DOHH2 (cell line): Measurements from ENCODE around the gene SUSD1.

Source experiments
- H3F3A ChIP-seq: fragments of 200-600 bp; sonication (generic), shearing (Covaris generic); 2 replicates; pipeline ENCODE4 v1.6.0; 2016; ENCODE audit warnings: antibody characterized with exemption, mild to moderate bottlenecking; ENCODE audit not compliant: control insufficient read depth, insufficient read depth
- H3K27ac ChIP-seq: fragments of 200-600 bp; sonication (generic); 2 replicates; pipeline ENCODE4 v1.5.1; 2014; ENCODE audit warnings: low read depth, mild to moderate bottlenecking, low read length, moderate library complexity
- H3K27me3 ChIP-seq: fragments of 200-600 bp; sonication (generic); 2 replicates; pipeline ENCODE4 v1.6.1; 2014; ENCODE audit warnings: mild to moderate bottlenecking, low read length, mixed read lengths; ENCODE audit not compliant: control insufficient read depth
- H3K36me3 ChIP-seq: fragments of 200-600 bp; sonication (generic); 2 replicates; pipeline ENCODE4 v1.6.1; 2014; ENCODE audit warnings: mild to moderate bottlenecking, low read length, moderate library complexity, mixed read lengths; ENCODE audit not compliant: control insufficient read depth
- H3K4me1 ChIP-seq: fragments of 200-600 bp; sonication (generic); 2 replicates; pipeline ENCODE4 v1.6.1; 2014; ENCODE audit warnings: mild to moderate bottlenecking, low read length, mixed read lengths; ENCODE audit not compliant: control insufficient read depth
- H3K4me2 ChIP-seq: fragments of 200-600 bp; sonication (generic); 2 replicates; pipeline ENCODE4 v1.6.0; 2014; ENCODE audit warnings: mild to moderate bottlenecking, low read length, moderate library complexity
- H3K4me3 ChIP-seq: fragments of 200-600 bp; sonication (generic); 2 replicates; pipeline ENCODE4 v1.5.1; 2014; ENCODE audit warnings: mild to moderate bottlenecking, low read length, mixed read lengths
- H3K79me2 ChIP-seq: fragments of 200-600 bp; sonication (generic); 2 replicates; pipeline ENCODE4 v1.6.1; 2014; ENCODE audit warnings: mild to moderate bottlenecking, low read length, mixed read lengths; ENCODE audit not compliant: control insufficient read depth
- H3K9me2 ChIP-seq: fragments of 200-600 bp; sonication (generic); replicated peaks from 2 replicates; pipeline ENCODE4 v1.6.1; 2014; ENCODE audit warnings: mild to moderate bottlenecking, low read length, mixed read lengths; ENCODE audit not compliant: control insufficient read depth
- H3K9me3 ChIP-seq: fragments of 200-600 bp; sonication (generic); 2 replicates; pipeline ENCODE4 v1.6.1; 2014; ENCODE audit warnings: antibody characterized with exemption, low read length, mixed read lengths; ENCODE audit not compliant: control insufficient read depth, insufficient read depth
- H4K20me1 ChIP-seq: fragments of 200-600 bp; sonication (generic); 2 replicates; pipeline ENCODE4 v1.6.0; 2014; ENCODE audit warnings: low read depth, mild to moderate bottlenecking, antibody characterized with exemption, low read length, moderate library complexity; ENCODE audit not compliant: control insufficient read depth, insufficient read depth
- EZH2phosphoT487 ChIP-seq: fragments of 200-600 bp; sonication (generic); IDR thresholded peaks from 2 replicates; pipeline ENCODE4 v1.6.1; 2017; ENCODE audit warnings: borderline replicate concordance, mild to moderate bottlenecking, antibody characterized with exemption, low read length, moderate library complexity, mixed read lengths
- TF ChIP-seq, protein P1 (sequence below): fragments of 200-600 bp; sonication (generic); IDR thresholded peaks from one replicate; pipeline ENCODE4 v1.5.1; 2014; ENCODE audit warnings: antibody characterized with exemption, mild to moderate bottlenecking, low read depth, low read length; ENCODE audit not compliant: poor library complexity, severe bottlenecking

Gene SUSD1

DNA sequence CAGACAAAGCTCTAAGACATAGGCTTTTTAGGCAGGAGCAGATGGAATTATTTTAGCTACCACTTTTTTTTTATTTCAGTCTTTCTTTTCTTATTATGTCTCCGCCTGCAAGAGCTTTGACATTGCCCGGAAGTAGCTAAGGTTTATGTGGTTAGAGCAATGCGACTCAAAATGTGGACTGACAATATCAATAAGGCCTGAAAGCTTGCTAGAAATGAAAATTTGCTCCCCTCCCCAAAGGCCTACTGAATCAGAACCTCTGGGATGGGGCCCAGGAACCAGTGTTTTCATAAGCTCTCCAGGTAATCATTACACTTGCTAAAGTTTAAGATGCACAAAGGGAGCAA, 81.3 kb downstream of the SUSD1 start:
- Histone ChIP-seq H3K4me3 (no peak overlapping the region), H3K27me3 (peaks cover 3% of the 10 kb centered on the region; the same call in 1 of the 2 replicates), H4K20me1 (no peaks in the 10 kb centered on the region), H3K79me2 (no peaks in the 10 kb centered on the region), H3K36me3 (no peaks in the 10 kb centered on the region), H3K27ac (no peak overlapping the region), H3K9me2 (no peaks in the 10 kb centered on the region), H3K4me1 (peaks cover 11% of the 10 kb centered on the region), H3F3A (no peaks in the 10 kb centered on the region), H3K9me3 (no peaks in the 10 kb centered on the region), H3K4me2 (no peak overlapping the region)
- TF ChIP-seq EZH2phosphoT487: no peak
- TF ChIP-seq, protein P1, sequence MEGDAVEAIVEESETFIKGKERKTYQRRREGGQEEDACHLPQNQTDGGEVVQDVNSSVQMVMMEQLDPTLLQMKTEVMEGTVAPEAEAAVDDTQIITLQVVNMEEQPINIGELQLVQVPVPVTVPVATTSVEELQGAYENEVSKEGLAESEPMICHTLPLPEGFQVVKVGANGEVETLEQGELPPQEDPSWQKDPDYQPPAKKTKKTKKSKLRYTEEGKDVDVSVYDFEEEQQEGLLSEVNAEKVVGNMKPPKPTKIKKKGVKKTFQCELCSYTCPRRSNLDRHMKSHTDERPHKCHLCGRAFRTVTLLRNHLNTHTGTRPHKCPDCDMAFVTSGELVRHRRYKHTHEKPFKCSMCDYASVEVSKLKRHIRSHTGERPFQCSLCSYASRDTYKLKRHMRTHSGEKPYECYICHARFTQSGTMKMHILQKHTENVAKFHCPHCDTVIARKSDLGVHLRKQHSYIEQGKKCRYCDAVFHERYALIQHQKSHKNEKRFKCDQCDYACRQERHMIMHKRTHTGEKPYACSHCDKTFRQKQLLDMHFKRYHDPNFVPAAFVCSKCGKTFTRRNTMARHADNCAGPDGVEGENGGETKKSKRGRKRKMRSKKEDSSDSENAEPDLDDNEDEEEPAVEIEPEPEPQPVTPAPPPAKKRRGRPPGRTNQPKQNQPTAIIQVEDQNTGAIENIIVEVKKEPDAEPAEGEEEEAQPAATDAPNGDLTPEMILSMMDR: no peak

DNA sequence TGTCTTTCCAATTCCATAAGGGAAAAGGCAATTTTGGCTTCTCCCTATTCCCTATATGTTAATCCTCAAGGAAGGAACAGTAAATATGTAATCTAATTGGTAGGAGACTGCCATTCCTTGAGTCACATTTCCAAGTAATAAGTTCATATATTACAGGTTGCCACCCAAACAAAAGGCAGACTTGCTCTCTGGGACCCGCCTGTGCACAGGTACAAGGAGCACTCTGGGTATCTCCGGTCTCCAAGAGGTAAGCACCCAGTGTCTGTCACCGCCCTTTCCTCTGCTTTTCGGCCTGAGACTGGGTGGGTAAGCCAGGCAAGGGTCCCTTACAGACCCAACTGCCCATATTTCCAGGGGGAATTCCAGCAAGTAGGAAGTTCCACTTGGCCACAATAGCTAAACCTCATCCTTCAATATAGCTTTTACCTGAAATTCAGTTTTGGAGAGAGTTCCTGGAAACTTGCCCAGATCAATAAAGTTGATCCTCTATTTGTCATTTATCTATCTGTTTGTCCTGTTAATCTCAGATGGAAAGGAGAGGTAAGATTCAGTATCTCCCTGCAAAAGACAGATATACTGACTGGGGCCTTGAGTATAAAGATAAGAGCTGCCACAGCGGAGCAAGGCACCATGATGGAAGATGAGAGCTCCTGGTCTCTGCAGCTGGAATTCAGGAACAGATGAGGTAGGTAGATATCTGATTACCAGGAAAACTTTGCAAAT, 81.8 kb downstream of the SUSD1 start:
- H3K27me3 ChIP-seq: peaks cover 3% of the 10 kb centered on the region; the same call in 1 of the 2 replicates

DNA sequence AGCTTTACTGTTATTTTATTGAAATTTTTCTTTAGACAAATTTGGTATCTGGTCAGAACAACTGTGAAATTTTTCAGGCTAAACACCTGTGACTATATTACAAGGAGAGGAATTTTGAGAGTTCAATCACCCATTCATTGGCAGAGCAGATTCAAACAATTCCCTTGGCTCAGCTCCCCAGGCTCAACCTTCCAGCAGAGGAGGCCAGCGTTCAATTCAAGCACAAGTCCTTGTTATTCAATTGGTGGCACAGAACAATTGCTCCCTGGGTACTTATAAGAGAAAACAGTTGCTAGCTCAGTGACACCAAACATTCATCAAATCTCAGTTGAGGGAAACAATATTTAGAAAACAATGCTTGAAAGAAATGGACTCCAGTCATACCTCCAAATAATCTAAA, 83.3 kb downstream of the SUSD1 start:
- Histone ChIP-seq H3K27ac (no peak overlapping the region), H3K4me3 (no peak overlapping the region)

More for the DNA sequence above, 81.8 kb downstream of the SUSD1 start:
- Histone ChIP-seq H3K9me2 (no peaks in the 10 kb centered on the region), H3K9me3 (no peaks in the 10 kb centered on the region), H3K79me2 (no peaks in the 10 kb centered on the region), H3K36me3 (no peaks in the 10 kb centered on the region), H4K20me1 (no peaks in the 10 kb centered on the region), H3K4me3 (no peak overlapping the region), H3K4me1 (peaks cover 11% of the 10 kb centered on the region), H3F3A (no peaks in the 10 kb centered on the region), H3K27ac (no peak overlapping the region), H3K4me2 (no peak overlapping the region)
- TF ChIP-seq, protein P1: no peak
- TF ChIP-seq EZH2phosphoT487: no peak

More for the DNA sequence above, 83.3 kb downstream of the SUSD1 start:
- Histone ChIP-seq H3K9me2 (no peaks in the 10 kb centered on the region), H4K20me1 (no peaks in the 10 kb centered on the region), H3K27me3 (peaks cover 3% of the 10 kb centered on the region; the same call in 1 of the 2 replicates), H3K4me1 (peaks cover 6% of the 10 kb centered on the region), H3K4me2 (no peak overlapping the region), H3F3A (no peaks in the 10 kb centered on the region), H3K9me3 (no peaks in the 10 kb centered on the region), H3K79me2 (no peaks in the 10 kb centered on the region), H3K36me3 (no peaks in the 10 kb centered on the region)
- TF ChIP-seq EZH2phosphoT487: no peak
- TF ChIP-seq, protein P1: peak; percentile 36
